Endothelial cell of umbilical vein (primary cell): ENCODE data around the gene ZNF595. TPM values are rescaled to one million over a fixed set of nuclear protein-coding genes. Genes with fewer than 3 reads are reported as not detected.

Experiments used
- BruUV-seq: library from RNA; stranded (reverse); fragments of 400-500 nt; replicated peaks from 2 replicates; lab custom pipeline; 2021; lab: Mats Ljungman, UMichigan
- CTCF ChIA-PET: fragments of 300-600, 350-600 bp; sonication (Branson Sonifier 250); formaldehyde crosslinking; loops from one replicate; lab custom pipeline; 2021; ENCODE audit warnings: antibody characterized with exemption, inconsistent platforms; lab: Charles Lee
- POLR2A ChIA-PET: fragments of 300-600, 350-600 bp; sonication (Branson Sonifier 250); formaldehyde crosslinking; loops from one replicate; lab custom pipeline; 2021; ENCODE audit warnings: antibody characterized with exemption, inconsistent platforms; lab: Charles Lee
- DNase-seq: peaks from one replicate; pipeline ENCODE4 v3.0.0-alpha.2; 2011; ENCODE audit warnings: low read depth, low spot score
- FAIRE-seq: peaks from 2 replicates; lab custom pipeline; 2011; peaks lifted over from hg19 to GRCh38; lab: Jason Lieb, UNC
- H2AFZ ChIP-seq: 2 replicates; pipeline ENCODE4 v1.6.0; 2012; ENCODE audit warnings: low read depth, low read length, control low read depth, inconsistent platforms
- H3K27ac ChIP-seq: 2 replicates; pipeline ENCODE4 v1.5.1; 2011; ENCODE audit warnings: low read depth, mild to moderate bottlenecking, control low read depth, low read length, moderate library complexity; ENCODE audit not compliant: insufficient read depth
- H3K27me3 ChIP-seq, 2 experiments: 2 replicates each; pipeline versions ENCODE4 v1.6.0 to v1.6.1; 2011; ENCODE audit warnings: low read length in 2 of 2, mixed read lengths in 1 of 2; ENCODE audit not compliant: control insufficient read depth in 2 of 2, insufficient read depth in 2 of 2
- H3K36me3 ChIP-seq, 2 experiments: 2 replicates in 1 of 2; 3 replicates in 1 of 2; pipeline ENCODE4 v1.5.1; 2011; ENCODE audit warnings: low read length in 2 of 2, mild to moderate bottlenecking in 1 of 2, moderate library complexity in 1 of 2; ENCODE audit not compliant: control insufficient read depth in 2 of 2, insufficient read depth in 2 of 2; ENCODE audit errors: extremely low read depth in 1 of 2
- H3K4me1 ChIP-seq: 3 replicates; pipeline ENCODE4 v1.5.1; 2011; ENCODE audit warnings: mild to moderate bottlenecking, low read length; ENCODE audit not compliant: control insufficient read depth, insufficient read depth; ENCODE audit errors: extremely low read depth
- H3K4me2 ChIP-seq: 2 replicates; pipeline ENCODE4 v1.6.1; 2011; ENCODE audit warnings: low read length, control low read depth, mixed read lengths; ENCODE audit not compliant: insufficient read depth
- H3K4me3 ChIP-seq, 3 experiments: fragments of 200-600 bp in 1 of 3; sonication (generic), shearing (Covaris generic) in 1 of 3; replicated peaks in 1 of 3; 2 replicates each; pipeline ENCODE4 v1.5.1; 2011 to 2016; ENCODE audit warnings: control low read depth in 3 of 3, low read length in 3 of 3, mild to moderate bottlenecking in 2 of 3, inconsistent platforms in 1 of 3, low read depth in 1 of 3, moderate library complexity in 1 of 3; ENCODE audit not compliant: insufficient read depth in 1 of 3
- H3K79me2 ChIP-seq: 2 replicates; pipeline ENCODE4 v1.6.0; 2012; ENCODE audit warnings: low read length, inconsistent platforms; ENCODE audit not compliant: control insufficient read depth, insufficient read depth
- H3K9ac ChIP-seq: replicated peaks from 2 replicates; pipeline ENCODE3; 2011; ENCODE audit warnings: low read length, control low read depth; ENCODE audit not compliant: insufficient read depth; ENCODE audit errors: extremely low read depth
- H3K9me1 ChIP-seq: replicated peaks from 3 replicates; pipeline ENCODE4 v1.6.0; 2011; ENCODE audit warnings: mild to moderate bottlenecking, low read length; ENCODE audit not compliant: control insufficient read depth, insufficient read depth; ENCODE audit errors: extremely low read depth
- H3K9me3 ChIP-seq: replicated peaks from 2 replicates; pipeline ENCODE4 v1.5.1; 2012; ENCODE audit warnings: low read length, inconsistent platforms; ENCODE audit not compliant: control insufficient read depth, insufficient read depth
- H4K20me1 ChIP-seq: replicated peaks from 2 replicates; pipeline ENCODE3; 2011; ENCODE audit warnings: mild to moderate bottlenecking, low read length; ENCODE audit not compliant: control insufficient read depth, insufficient read depth; ENCODE audit errors: extremely low read depth
- EZH2 ChIP-seq: IDR thresholded peaks from 2 replicates; pipeline ENCODE4 v1.6.1; 2012; ENCODE audit warnings: borderline replicate concordance, low read depth, mild to moderate bottlenecking, moderate library complexity, low read length, inconsistent platforms; ENCODE audit not compliant: severe bottlenecking
- FOS ChIP-seq: IDR thresholded peaks from 2 replicates; pipeline ENCODE4 v1.6.1; 2011; ENCODE audit warnings: mild to moderate bottlenecking, low read length, moderate library complexity, borderline replicate concordance; ENCODE audit not compliant: insufficient read depth
- GATA2 ChIP-seq: IDR thresholded peaks from 2 replicates; pipeline ENCODE4 v1.7.0; 2011; ENCODE audit warnings: low read depth, mild to moderate bottlenecking, moderate library complexity, mixed read lengths, low read length; ENCODE audit not compliant: insufficient read length, insufficient read depth
- JUN ChIP-seq: IDR thresholded peaks from 2 replicates; pipeline ENCODE4 v1.6.1; 2011; ENCODE audit warnings: borderline replicate concordance, low read depth; ENCODE audit not compliant: insufficient read length, insufficient read depth
- MAX ChIP-seq: IDR thresholded peaks from 2 replicates; pipeline ENCODE4 v1.6.1; 2011; ENCODE audit not compliant: insufficient read depth, insufficient read length
- MYC ChIP-seq: IDR thresholded peaks from one replicate; pipeline ENCODE4 v1.6.1; 2011; ENCODE audit warnings: mild to moderate bottlenecking, low read depth, low read length
- POLR2A ChIP-seq: IDR thresholded peaks from 2 replicates; pipeline ENCODE4 v1.6.1; 2012; ENCODE audit warnings: low read depth, mild to moderate bottlenecking, control low read depth, low read length
- POLR2AphosphoS5 ChIP-seq: IDR thresholded peaks from 2 replicates; pipeline ENCODE4 v1.6.1; 2012; ENCODE audit warnings: low read depth, mild to moderate bottlenecking, control low read depth, low read length, moderate library complexity; ENCODE audit not compliant: insufficient read depth
- dilution Hi-C: fragments of 300-500 bp; cut with MboI; formaldehyde crosslinking; loops from one replicate; pipeline ENCODE4 v1.15.0; 2019; ENCODE audit warnings: low sequenced_read_pairs; ENCODE audit not compliant: extremely low pct_ligation_motif_present
- intact Hi-C: fragments of 100-400 bp; cut with micrococcal nuclease; formaldehyde crosslinking; loops from one replicate; pipeline ENCODE4 v1.10.0; 2022
- polyA plus RNA-seq, 4 experiments: library from polyadenylated mRNA; depleted of rRNA in 3 of 4; stranded (reverse) in 3 of 4; unstranded in 1 of 4; fragments of >200 nt; gene quantifications; 2 replicates each; pipeline versions ENCODE4 v1.2.1 to v1.2.3, GENCODE V29; 2011 to 2012; ENCODE audit warnings: missing spikeins in 1 of 4
- total RNA-seq: library from RNA; stranded (reverse); gene quantifications from 2 replicates; pipeline ENCODE4 v1.2.3, GENCODE V29; 2021
- TF ChIP-seq, protein P1 (sequence below), 2 donors: IDR thresholded peaks; 1 replicate in 1 of 2; 2 replicates in 1 of 2; pipeline ENCODE4 v1.5.1; 2011; ENCODE audit warnings: low read length in 2 of 2, mild to moderate bottlenecking in 2 of 2, moderate library complexity in 2 of 2, control low read depth in 1 of 2, inconsistent platforms in 1 of 2, low read depth in 1 of 2; ENCODE audit not compliant: insufficient read depth in 1 of 2; ENCODE audit errors: extremely low read depth in 1 of 2

Gene ZNF595
- total and polyA plus RNA-seq, 2 donors (not counting 3 experiments of a cell fraction or from before 2014, with no cell fraction given) = 1.8 to 11.1 TPM

DNA sequence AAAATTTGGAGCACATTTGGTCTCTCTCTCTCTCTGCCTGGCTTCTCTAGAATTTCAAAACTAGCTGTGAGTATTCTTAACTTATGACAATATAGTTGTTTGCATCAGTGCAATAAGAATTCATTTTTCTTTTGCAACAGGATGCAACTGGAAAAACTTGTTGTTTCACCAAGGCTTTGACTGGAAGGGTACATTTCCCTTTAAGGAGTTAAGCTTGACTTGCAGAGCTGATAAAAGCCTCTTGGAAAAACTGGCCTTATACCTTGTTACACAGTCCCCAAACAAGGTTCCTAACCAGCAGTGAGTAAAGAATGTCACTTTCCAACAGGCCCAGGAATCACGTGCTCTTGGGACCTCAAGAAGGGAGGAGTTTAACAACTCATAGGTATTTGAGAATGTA is 45.3 kb downstream of the ZNF595 start:
- Histone ChIP-seq H3K9me3 (peaks cover 6% of the 10 kb centered on the region), H3K36me3 (no peaks in the 10 kb centered on the region), H4K20me1 (no peaks in the 10 kb centered on the region), H3K4me2 (no peak overlapping the region), H3K27me3 (no peaks in the 10 kb centered on the region), H3K4me3 (no peak overlapping the region), H3K9me1 (no peaks in the 10 kb centered on the region), H3K4me1 (no peaks in the 10 kb centered on the region), H2AFZ (no peak overlapping the region), H3K79me2 (no peaks in the 10 kb centered on the region), H3K9ac (no peak overlapping the region), H3K27ac (no peak overlapping the region)
- DNase-seq (no peak), FAIRE-seq (no peak)
- ChIA-PET POLR2A (no interaction called here), CTCF (interaction anchor here (0.6 kb wide), 1 partner anchor 16 kb away, joined by 3 read pairs; no protein-coding TSS in a partner anchor)
- TF ChIP-seq MAX (no peak), FOS (no peak), MYC (no peak), POLR2A (no peak), JUN (no peak), EZH2 (no peak), GATA2 (no peak), POLR2AphosphoS5 (no peak)
- TF ChIP-seq, protein P1, sequence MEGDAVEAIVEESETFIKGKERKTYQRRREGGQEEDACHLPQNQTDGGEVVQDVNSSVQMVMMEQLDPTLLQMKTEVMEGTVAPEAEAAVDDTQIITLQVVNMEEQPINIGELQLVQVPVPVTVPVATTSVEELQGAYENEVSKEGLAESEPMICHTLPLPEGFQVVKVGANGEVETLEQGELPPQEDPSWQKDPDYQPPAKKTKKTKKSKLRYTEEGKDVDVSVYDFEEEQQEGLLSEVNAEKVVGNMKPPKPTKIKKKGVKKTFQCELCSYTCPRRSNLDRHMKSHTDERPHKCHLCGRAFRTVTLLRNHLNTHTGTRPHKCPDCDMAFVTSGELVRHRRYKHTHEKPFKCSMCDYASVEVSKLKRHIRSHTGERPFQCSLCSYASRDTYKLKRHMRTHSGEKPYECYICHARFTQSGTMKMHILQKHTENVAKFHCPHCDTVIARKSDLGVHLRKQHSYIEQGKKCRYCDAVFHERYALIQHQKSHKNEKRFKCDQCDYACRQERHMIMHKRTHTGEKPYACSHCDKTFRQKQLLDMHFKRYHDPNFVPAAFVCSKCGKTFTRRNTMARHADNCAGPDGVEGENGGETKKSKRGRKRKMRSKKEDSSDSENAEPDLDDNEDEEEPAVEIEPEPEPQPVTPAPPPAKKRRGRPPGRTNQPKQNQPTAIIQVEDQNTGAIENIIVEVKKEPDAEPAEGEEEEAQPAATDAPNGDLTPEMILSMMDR (IDR thresholded peaks at IDR 0.05; ENCODE audit: extremely low read depth in 1 of 2, insufficient read depth in 1 of 2, low read depth in 1 of 2, low read length in 2 of 2) = no peak
- dilution Hi-C loops (no loop called here), intact Hi-C loops (no loop called here)
- BruUV-seq = no TSS peak
